Measurements from ENCODE around the gene ARHGAP9. TPM values are rescaled to one million over a fixed set of nuclear protein-coding genes. Genes with fewer than 3 reads are reported as not detected.

The ARHGAP9 gene
- total and polyA plus RNA-seq, 11 donors = 1.7 to 33.4 (median 3.6) TPM

DNA sequence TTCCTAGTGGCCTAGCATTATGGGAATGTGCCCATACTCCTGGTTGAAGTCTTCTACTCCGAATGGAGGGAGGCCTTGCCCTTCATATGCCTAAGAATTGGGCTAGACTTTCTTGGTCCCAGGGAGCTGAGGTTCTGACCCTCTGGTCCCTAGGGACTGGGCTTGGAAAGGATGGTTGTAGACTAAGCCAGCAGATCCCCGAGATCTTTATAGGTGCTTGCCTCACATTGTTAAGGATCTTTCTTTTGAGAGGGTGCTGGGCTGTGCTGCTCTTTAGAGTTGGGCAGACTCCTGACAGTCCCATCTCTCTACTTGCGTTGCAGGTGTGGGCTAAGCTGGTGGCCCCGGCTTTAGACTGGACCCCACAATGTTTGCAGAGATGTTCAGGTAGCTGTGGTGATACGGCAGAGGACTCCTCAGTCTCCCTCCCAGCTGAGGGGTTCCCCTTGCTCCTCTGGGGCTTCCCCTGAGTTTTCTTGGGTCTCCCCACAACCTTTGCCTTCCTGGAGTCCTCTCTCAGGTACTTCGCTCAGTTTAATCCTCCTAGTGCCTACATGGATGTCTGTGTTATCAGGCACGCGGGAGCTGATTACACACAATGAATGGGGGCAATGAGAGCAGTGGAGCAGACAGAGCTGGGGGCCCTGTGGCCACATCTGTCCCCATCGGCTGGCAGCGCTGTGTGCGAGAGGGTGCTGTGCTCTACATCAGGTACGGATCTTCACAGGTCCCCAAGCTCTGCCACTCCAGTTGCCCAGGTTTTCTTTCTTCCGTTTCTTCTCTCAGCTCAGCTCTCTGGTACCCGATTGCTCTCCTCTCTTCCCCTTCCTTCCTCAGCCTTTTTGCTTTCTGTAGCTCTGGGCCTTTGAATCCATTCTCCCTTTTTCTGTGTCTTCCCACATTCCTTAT lies 44.3 kb upstream of the ARHGAP9 start:
- peaks cover 0 to 47% (median 39%) of the 10 kb centered on the region in 12 donors for H3K4me1 ChIP-seq
- TF ChIP-seq CTCF (IDR thresholded peaks at IDR 0.05) (no peak), POLR2A (IDR thresholded peaks at IDR 0.05) (no peak)
- DNase-seq = no peak
- 63 to 66% (median 64%) methylated on average over 14 of the region's 14 CpGs for WGBS, 4 donors
- H3K36me3 ChIP-seq = peaks cover 0 to 53% (median 46%) of the 10 kb centered on the region in 9 donors
- no peaks in the 10 kb centered on the region for H3K9me3 ChIP-seq
- intact Hi-C loops (cut with DNase I) = loop anchor here in 2 of 10 donors (2.0 kb wide), 1 partner anchor 23 kb away; the partner anchor contains the start of gene DCTN2 (in 2 of the 2)
- no peaks in the 10 kb centered on the region for H3K27me3 ChIP-seq
- ATAC-seq = no peak
- H3K4me3 ChIP-seq = peak overlapping the region; percentile 54 to 94 (median 83)
- H3K27ac ChIP-seq = peak overlapping the region; percentile 94 to 100 (median 98)

DNA sequence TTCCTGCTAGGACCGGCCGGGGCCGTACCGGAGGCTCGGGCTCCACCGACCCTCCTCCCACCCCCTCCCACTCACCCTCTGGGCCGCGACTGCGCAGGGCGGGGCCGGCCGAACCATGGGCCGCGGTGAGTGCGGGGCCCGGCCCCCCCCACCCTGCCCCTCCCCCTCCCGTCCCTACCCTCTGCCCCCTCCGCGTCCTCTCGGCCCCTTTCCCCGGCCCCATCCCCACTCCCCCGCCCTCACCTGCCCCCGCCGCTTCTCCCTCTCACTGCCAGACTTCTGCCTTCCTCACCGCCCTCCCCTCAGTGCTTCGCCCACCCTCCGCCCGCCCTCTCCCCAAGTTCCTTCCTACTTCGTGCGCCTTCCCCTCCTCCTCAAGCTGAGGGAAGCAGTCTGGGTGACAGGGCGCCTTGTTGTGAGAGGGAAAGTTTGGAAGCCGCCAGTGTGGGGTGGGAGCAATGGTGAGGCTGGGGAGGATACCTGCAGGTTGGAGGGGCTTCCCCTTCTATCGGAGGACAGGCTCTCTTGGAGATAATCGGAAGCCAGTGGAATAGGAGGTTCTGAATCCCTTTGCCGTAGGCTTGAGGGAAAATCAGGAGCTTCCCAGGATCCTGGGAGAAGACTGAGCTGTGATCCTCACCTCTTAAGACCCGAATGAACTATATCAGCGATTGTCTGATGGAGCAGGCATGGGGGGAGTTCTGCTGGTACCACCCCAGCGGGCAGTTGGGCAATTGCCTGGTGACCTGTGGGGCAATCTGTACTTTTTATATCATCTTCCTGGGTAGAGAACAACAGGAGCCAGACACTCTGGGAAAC lies 43.4 kb upstream of the ARHGAP9 start:
- ATAC-seq (peak in 2 of 4 donors; percentile 0 to 2), DNase-seq (peak; percentile 77 to 79 (median 78))
- 0 to 2% (median 1%) methylated on average over 11 to 37 of the region's 38 CpGs for WGBS, 4 donors
- peak overlapping the region; percentile 94 to 100 (median 98) for H3K27ac ChIP-seq
- peaks cover 0 to 53% (median 37%) of the 10 kb centered on the region in 9 donors for H3K36me3 ChIP-seq
- H3K27me3 ChIP-seq = no peaks in the 10 kb centered on the region
- no peaks in the 10 kb centered on the region for H3K9me3 ChIP-seq
- peaks cover 0 to 55% (median 47%) of the 10 kb centered on the region in 12 donors for H3K4me1 ChIP-seq
- intact Hi-C loops (cut with DNase I) = loop anchor here in 2 of 10 donors (2.0 kb wide), 1 partner anchor 24 kb away; the partner anchor contains the start of gene DCTN2 (in 2 of the 2)
- peak overlapping the region; percentile 54 to 94 (median 83) for H3K4me3 ChIP-seq
- no peak for TF ChIP-seq CTCF (IDR thresholded peaks at IDR 0.05)
- peak in 1 of 2 donors; percentile 26 for TF ChIP-seq POLR2A (IDR thresholded peaks at IDR 0.05)

GRCh38 chr12:57522011-57522886 lies 42.6 kb upstream of the ARHGAP9 start, which contains the start of gene MBD6:
MBD6 (plus strand) TSS chr12:57522824; CDS start chr12:57524304, 1,480 bp downstream.
- ATAC-seq (peak; percentile 10 to 52 (median 44)), DNase-seq (peak; percentile 92 to 96 (median 95))
- peak within 1 kb of the TSS; percentile 94 to 100 (median 98) for H3K27ac ChIP-seq
- TF ChIP-seq POLR2A (IDR thresholded peaks at IDR 0.05) (no peak), CTCF (IDR thresholded peaks at IDR 0.05) (no peak)
- no peaks in the 10 kb centered on the region for H3K9me3 ChIP-seq
- no peaks in the 10 kb centered on the region for H3K27me3 ChIP-seq
- peaks cover 0 to 62% (median 56%) of the 10 kb centered on the region in 12 donors for H3K4me1 ChIP-seq
- 0 to 2% (median 1%) methylated on average over 9 to 57 of the region's 57 CpGs for WGBS, 4 donors
- peak within 1 kb of the TSS; percentile 54 to 94 (median 83) for H3K4me3 ChIP-seq
- peaks cover 0 to 53% (median 36%) of the 10 kb centered on the region in 9 donors for H3K36me3 ChIP-seq
- intact Hi-C loops (cut with DNase I) = loop anchor here in 2 of 10 donors (2.0 kb wide), 1 partner anchor 25 kb away; the partner anchor contains the start of gene DCTN2 (in 2 of the 2)
